ENCODE results near the gene TECTA.

TECTA gene

GRCh38 chr11:121157756-121158155 is 56.7 kb downstream of the TECTA start:
- no peak for TF ChIP-seq CTCF (IDR thresholded peaks at IDR 0.05; ENCODE audit: borderline replicate concordance, extremely low read depth, low read length, poor library complexity, severe bottlenecking)
- TF ChIP-seq EZH2 (IDR thresholded peaks at IDR 0.05; ENCODE audit: borderline replicate concordance, low read depth, low read length, severe bottlenecking), result no peak
- Histone ChIP-seq H4K20me1 (ENCODE audit: insufficient read depth, low read length) (no peaks in the 10 kb centered on the region), H3K27me3 (ENCODE audit: insufficient read depth, low read length, poor library complexity) (no peaks in the 10 kb centered on the region), H3K9me3 (ENCODE audit: insufficient read depth, low read length, severe bottlenecking) (no peaks in the 10 kb centered on the region), H3K4me2 (ENCODE audit: insufficient read depth, low read length) (no peak overlapping the region), H3K36me3 (ENCODE audit: insufficient read depth, low read length) (no peaks in the 10 kb centered on the region), H3K27ac (ENCODE audit: low read length) (no peak overlapping the region), H3K4me1 (ENCODE audit: insufficient read depth, low read length) (no peaks in the 10 kb centered on the region), H3K79me2 (ENCODE audit: insufficient read depth, low read length) (no peaks in the 10 kb centered on the region), H3K4me3 (ENCODE audit: low read depth in 1 of 2, low read length in 2 of 2) (no peak overlapping the region), H3K9ac (ENCODE audit: low read depth, low read length) (no peak overlapping the region), H2AFZ (ENCODE audit: low read depth, low read length) (no peak overlapping the region)
- ATAC-seq (ENCODE audit: insufficient read depth, low read depth) (no peak), DNase-seq (no peak)

- no peaks in the 10 kb centered on the region for H3K36me3 ChIP-seq (ENCODE audit: insufficient read depth, low read length)
- DNase-seq, result no peak
- no peak overlapping the region for H3K4me2 ChIP-seq (ENCODE audit: insufficient read depth, low read length)
- H3K4me3 ChIP-seq (ENCODE audit: low read depth in 1 of 2, low read length in 2 of 2), result no peak overlapping the region
- ATAC-seq (ENCODE audit: insufficient read depth, low read depth), result no peak
- H3K27ac ChIP-seq (ENCODE audit: low read length), result no peak overlapping the region
- H3K79me2 ChIP-seq (ENCODE audit: insufficient read depth, low read length), result no peaks in the 10 kb centered on the region
- no peak overlapping the region for H3K9ac ChIP-seq (ENCODE audit: low read depth, low read length)
- no peaks in the 10 kb centered on the region for H3K4me1 ChIP-seq (ENCODE audit: insufficient read depth, low read length)
- H3K27me3 ChIP-seq (ENCODE audit: insufficient read depth, low read length, poor library complexity), result peaks cover 1% of the 10 kb centered on the region
- TF ChIP-seq CTCF (IDR thresholded peaks at IDR 0.05; ENCODE audit: borderline replicate concordance, extremely low read depth, low read length, poor library complexity, severe bottlenecking), result no peak
- TF ChIP-seq EZH2 (IDR thresholded peaks at IDR 0.05; ENCODE audit: borderline replicate concordance, low read depth, low read length, severe bottlenecking), result no peak
- no peaks in the 10 kb centered on the region for H3K9me3 ChIP-seq (ENCODE audit: insufficient read depth, low read length, severe bottlenecking)
- H4K20me1 ChIP-seq (ENCODE audit: insufficient read depth, low read length), result no peaks in the 10 kb centered on the region
- H2AFZ ChIP-seq (ENCODE audit: low read depth, low read length), result no peak overlapping the region
Observed at GRCh38 chr11:121159741-121160140, 58.7 kb downstream of the TECTA start.

- Histone ChIP-seq H3K27ac (ENCODE audit: low read length) (no peak overlapping the region), H3K79me2 (ENCODE audit: insufficient read depth, low read length) (no peaks in the 10 kb centered on the region), H3K4me2 (ENCODE audit: insufficient read depth, low read length) (no peak overlapping the region), H3K9ac (ENCODE audit: low read depth, low read length) (no peak overlapping the region), H3K4me3 (ENCODE audit: low read depth in 1 of 2, low read length in 2 of 2) (no peak overlapping the region), H2AFZ (ENCODE audit: low read depth, low read length) (no peak overlapping the region), H3K27me3 (ENCODE audit: insufficient read depth, low read length, poor library complexity) (peaks cover 16% of the 10 kb centered on the region), H3K36me3 (ENCODE audit: insufficient read depth, low read length) (no peaks in the 10 kb centered on the region), H3K9me3 (ENCODE audit: insufficient read depth, low read length, severe bottlenecking) (no peaks in the 10 kb centered on the region), H4K20me1 (ENCODE audit: insufficient read depth, low read length) (no peaks in the 10 kb centered on the region), H3K4me1 (ENCODE audit: insufficient read depth, low read length) (no peaks in the 10 kb centered on the region)
- DNase-seq, result no peak
- no peak for TF ChIP-seq EZH2 (IDR thresholded peaks at IDR 0.05; ENCODE audit: borderline replicate concordance, low read depth, low read length, severe bottlenecking)
- no peak for TF ChIP-seq CTCF (IDR thresholded peaks at IDR 0.05; ENCODE audit: borderline replicate concordance, extremely low read depth, low read length, poor library complexity, severe bottlenecking)
- ATAC-seq (ENCODE audit: insufficient read depth, low read depth), result no peak
Observed at GRCh38 chr11:121161349-121161917, 60.4 kb downstream of the TECTA start.
